Activated CD4-positive, CD25-positive, alpha-beta regulatory T cell treated with anti-CD3 and anti-CD28 coated beads, Interleukin-2, amount 50 U/mL, for 24 hours (primary cell): ENCODE results near the gene CLASRP.
A peak's percentile ranks its signal among the peaks of the same experiment; 100 is the strongest.

Experiments used
- ATAC-seq, 2 donors: fragments of 150-1000 bp; cut with Tn5 transposase; one replicate each; pipeline ENCODE4 v1.10.0; 2021; ENCODE audit warnings: mild to moderate bottlenecking in 1 of 2, moderate library complexity in 1 of 2

The CLASRP gene

DNA sequence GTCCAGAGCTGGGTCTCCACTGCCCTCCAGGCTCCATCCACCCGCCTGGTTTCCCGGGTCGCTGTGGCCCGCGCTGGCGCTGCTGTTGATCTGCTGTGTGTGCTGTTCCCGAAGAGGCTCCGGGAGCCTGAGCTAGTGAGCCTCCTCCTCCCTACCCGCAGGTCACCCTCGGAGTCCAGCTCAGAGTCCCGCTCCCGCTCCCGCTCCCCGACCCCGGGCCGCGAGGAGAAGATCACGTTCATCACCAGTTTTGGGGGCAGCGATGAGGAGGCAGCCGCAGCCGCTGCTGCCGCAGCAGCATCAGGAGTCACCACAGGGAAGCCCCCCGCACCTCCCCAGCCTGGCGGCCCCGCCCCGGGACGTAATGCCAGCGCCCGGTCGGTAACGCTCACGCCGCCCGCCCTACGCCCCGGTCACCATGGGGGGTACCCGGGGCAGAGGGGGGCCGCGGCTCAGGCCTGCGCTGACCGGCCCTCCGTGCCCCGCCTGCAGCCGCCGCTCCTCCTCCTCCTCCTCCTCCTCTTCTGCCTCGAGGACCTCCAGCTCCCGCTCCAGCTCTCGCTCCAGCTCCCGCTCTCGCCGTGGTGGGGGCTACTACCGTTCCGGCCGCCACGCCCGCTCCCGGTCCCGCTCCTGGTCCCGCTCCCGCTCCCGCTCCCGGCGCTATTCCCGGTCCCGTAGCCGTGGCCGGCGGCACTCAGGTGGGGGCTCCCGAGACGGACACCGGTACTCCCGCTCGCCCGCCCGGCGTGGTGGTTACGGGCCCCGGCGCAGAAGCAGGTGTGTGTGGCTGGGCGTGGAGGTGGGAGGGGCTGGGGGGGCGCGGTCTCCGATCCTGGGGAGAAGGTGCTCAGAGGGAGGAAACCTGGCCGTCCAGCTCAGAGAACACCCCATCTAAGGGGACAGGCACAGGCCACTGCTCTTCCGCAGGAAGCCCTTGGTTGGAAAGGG lies 25.3 kb downstream of the CLASRP start:
- no peak for ATAC-seq

GRCh38 chr19:45066921-45067661 lies 28.2 kb downstream of the CLASRP start:
- ATAC-seq: no peak

GRCh38 chr19:45068041-45068440 lies 29.2 kb downstream of the CLASRP start:
- ATAC-seq: no peak

GRCh38 chr19:45069056-45069455 lies 30.2 kb downstream of the CLASRP start:
- ATAC-seq: no peak

DNA sequence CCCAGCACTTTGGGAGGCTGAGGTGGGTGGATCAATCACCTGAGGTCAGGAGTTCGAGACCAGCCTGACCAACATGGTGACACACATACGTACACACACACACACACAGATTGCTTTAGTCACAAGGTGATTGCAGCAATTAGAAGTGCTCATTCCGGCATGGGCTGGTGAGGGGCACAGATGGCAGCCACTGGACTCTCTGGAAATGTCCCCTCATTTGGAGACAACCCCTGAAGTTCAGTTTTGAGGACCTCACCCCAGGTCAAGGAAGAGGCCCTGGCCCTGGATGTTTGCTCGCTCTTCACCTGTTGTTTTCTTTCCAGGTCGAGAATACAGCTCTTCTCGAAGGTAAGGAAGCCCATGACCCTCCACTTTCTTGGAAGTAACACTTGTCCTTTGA lies 31.4 kb downstream of the CLASRP start:
- no peak for ATAC-seq

- ATAC-seq: no peak
Measured at GRCh38 chr19:45070861-45071544, 32.2 kb downstream of the CLASRP start.

DNA sequence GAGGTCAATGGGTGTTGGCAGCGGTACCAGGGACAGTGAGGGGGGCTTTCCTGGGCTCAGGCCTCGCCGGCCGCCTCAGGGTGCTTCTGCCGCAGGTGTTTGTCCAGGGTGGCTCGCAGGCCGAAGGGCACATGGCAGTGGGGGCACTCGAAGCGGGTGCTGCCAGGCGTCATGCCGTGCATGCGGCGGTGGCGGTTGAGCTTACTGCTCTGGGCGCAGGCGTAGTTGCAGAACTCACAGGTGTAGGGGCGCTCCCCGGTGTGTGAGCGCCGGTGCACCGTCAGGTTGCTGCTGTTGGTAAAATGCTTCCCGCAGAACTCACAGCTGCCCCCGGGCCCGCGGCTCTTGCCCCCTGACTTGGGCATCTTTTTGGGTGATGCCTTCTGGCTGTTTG lies 32.7 kb downstream of the CLASRP start:
- ATAC-seq: no peak

- ATAC-seq: no peak
Measured at GRCh38 chr19:45071969-45072790, 33.3 kb downstream of the CLASRP start.

- no peak for ATAC-seq
Measured at GRCh38 chr19:45074744-45075300, 36.0 kb downstream of the CLASRP start.

- peak; percentile 7 to 12 for ATAC-seq
Measured at GRCh38 chr19:45075301-45076028, 36.6 kb downstream of the CLASRP start.

GRCh38 chr19:45076029-45076850 lies 37.4 kb downstream of the CLASRP start, which contains the start of gene ZNF296:
Gene ZNF296 (minus strand): TSS chr19:45076478. CDS start chr19:45076373, 105 bp downstream.
- peak; percentile 85 to 87 for ATAC-seq

DNA sequence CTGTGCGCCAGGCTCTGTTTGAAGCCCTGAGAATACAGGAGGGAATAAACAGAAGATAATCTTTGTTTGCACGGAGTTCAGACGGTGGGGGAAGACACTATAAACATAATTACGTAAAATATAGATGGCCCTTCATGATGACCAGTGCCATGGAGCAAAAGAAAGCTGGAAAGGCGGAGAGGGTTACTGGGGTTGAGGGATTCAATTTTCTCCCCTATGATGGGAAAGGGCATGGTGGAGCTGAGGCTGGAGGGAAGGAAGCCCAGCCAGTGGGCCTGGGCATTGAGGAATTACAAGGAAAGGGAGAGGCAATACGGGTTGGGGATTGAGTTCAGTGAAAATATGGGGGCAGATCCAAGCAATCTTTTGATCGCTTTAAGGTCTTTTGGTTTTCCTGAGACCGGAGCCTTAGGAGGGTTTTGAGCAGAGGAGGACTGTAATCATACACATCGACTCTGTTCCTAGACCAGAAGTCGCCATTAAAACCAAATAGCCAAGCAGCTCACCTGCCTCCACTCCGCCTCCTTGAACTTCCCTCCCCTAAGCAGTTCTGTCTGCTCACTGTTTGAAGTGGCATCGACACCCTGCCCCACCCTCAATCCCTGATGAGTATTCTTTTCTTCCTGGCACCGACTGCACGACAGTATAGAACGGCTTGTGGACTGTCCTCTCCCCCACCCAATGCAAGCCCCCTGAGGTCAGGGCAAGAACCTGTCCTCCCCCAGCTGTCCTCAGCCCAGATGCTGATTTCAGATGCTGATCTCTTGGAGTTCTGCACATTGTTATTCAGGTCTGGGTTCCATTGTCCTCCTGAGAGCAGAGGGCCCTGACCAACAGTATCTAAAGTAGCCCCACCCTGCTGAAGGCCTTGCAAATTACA lies 38.2 kb downstream of the CLASRP start:
- ATAC-seq: no peak

DNA sequence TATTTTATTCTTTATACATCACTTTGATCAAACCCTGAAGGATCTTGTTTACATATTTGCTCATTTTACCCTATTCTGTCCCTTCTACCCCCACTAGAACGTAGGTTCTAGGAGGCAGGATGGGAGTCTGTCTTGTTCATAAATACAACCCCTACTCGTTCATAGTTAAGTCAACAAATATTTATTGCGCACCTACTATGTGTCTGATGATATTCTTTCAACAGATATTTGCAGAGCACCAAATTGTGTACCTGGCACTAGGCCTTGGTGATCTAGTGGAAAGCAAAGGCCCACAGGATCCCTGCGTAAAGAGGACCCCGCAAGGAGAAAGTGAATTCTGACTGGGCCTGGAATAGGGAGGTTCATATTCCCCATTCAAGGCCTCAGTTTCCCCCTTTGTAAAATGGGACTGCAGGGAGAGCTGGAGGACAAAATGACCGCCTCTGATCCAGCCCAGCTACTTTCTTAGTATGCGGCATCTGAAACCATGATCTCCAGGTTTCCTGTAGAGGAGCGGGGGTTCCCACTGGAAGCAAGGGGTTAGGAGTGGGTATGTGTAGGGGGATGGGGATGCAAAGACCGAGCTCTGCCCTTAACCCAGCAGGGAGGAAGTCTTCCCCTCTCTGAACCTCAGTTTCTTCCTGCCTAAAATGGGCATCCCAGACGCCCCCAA lies 39.7 kb downstream of the CLASRP start:
- peak; percentile 0 for ATAC-seq

DNA sequence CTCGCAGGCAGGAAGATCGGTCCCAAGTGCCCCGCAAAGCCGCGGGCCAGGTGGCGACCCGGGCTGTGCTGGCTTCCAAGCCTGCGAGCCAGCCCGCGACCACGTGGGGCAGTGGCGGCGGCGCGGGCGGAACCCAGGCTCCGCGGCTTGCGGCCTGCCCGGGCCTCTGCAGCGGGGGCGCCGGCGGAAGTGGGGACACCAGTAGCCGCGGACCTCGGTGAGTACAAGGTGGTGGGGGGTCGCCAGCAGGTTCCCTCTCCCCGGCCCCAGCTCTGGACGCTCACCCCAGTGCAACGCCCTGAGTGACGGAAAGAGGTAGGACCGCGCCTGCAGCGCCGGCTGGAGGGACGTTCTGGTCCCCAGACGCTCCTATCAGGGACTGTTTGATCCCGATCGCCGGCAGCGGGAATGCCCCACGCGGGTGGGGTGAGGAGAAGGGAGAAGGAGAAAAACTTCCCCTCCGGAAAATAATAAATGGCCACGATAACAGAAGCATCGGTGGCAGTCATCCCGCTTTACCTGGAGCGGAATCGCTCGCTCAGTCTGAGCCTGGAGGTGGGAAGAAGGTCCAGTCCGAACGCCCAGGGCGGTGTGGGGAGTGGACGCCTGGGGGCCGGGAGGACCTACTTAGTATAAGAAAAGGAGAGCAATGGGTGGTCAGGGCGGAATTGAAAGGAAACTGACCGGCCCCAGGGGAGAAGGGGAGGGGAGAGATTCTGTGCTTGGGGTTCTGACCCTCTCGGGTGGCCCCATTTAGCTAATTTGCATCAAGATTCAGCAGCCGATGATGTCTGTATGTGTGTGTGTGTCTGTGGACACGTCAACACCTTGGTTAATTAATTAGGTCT lies 40.4 kb downstream of the CLASRP start, which contains the start of gene GEMIN7:
Gene GEMIN7 (plus strand): TSS at position 198 of the 848 bp plus-strand sequence. CDS start 10,855 bp downstream, outside the sequence.
- ATAC-seq: peak; percentile 71 to 79

DNA sequence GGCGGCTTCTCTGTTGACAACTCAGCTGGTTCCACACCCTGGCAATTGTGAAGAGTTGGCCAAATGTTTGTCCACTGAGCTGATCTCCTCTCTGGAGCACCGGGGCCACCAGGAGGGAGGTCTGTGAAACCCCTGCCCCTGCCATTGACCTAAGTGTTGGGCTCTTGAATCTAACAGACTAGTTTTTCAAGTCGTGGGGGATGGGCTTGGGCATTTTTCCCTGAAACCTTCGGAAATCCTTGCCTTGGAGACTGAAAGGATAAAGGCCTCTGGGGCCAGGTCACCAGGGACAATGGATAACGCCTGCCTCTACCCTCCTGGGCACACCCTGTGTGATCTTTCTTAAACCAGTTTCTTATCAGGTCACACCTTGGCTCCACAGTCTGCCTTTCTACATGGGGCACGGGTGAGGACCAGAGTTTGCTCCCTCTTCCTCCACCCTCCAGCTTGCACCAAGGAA lies 41.1 kb downstream of the CLASRP start:
- no peak for ATAC-seq

- ATAC-seq: no peak
Measured at GRCh38 chr19:45082170-45082569, 43.3 kb downstream of the CLASRP start.

DNA sequence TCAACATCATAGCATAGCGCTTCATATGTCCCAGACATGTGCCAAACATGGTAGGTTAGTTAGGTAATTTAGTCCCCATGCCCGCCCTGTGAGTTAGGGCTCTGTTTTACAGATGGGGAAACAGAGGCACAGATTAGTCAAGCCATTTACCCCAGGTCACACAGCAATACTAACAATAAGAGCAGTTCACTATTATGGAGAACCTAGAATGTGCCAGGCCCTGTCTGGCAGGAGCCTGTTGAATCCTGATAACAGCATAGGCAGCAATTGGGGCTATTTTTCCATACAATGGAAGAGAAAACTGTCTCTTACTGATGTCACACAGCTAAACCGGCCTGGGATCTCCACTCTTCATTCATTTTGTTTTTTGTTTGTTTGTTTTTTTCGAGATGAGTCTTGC lies 47.6 kb downstream of the CLASRP start:
- ATAC-seq: no peak
